ENCODE data around the gene DGCR2.
"Not testable (repeated sequence)": the region's sequence is repeated elsewhere in the genome, so short reads cannot be mapped to it uniquely, and the experiment has no call there.

DGCR2 gene, protein sequence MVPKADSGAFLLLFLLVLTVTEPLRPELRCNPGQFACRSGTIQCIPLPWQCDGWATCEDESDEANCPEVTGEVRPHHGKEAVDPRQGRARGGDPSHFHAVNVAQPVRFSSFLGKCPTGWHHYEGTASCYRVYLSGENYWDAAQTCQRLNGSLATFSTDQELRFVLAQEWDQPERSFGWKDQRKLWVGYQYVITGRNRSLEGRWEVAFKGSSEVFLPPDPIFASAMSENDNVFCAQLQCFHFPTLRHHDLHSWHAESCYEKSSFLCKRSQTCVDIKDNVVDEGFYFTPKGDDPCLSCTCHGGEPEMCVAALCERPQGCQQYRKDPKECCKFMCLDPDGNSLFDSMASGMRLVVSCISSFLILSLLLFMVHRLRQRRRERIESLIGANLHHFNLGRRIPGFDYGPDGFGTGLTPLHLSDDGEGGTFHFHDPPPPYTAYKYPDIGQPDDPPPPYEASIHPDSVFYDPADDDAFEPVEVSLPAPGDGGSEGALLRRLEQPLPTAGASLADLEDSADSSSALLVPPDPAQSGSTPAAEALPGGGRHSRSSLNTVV

DNA sequence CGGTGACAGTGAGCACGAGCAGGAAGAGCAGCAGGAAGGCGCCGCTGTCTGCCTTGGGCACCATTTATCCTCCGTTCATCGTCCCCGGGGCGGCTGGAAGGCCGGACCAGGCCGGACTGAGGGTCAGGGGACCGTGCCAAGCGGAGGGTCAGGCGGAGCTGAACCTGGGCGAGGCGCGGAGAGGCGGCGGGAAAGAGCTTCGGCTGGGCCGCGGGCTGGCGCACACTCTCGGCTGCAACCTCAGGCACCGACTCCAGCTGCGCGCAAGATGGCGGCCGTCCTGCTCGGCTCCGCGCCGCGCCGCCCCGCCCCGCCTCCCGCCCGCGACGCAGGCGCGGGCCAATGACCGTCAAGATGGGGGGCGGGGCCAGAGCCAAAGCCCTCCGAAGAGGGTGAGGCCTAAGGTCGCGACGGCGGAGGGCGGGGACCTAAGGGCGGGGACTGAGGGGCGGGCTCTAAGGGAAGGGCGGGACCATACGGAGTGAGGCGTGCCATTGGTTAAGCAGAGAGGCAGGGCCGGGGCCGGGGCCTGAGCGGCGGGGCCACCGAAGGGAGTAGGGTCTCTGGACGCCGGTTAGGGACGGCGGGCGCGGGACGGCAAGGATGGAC lies at the start of gene DGCR2:
Gene DGCR2, minus strand, starts transcription at position 270 of the 609 bp plus-strand sequence. Its CDS starts 206 bp downstream, at position 64.
- H3K9me3 ChIP-seq (ENCODE audit: control insufficient read depth, low read length): no peaks in the 10 kb centered on the region
- H3K4me1 ChIP-seq (ENCODE audit: control insufficient read depth, insufficient read depth, low read length): peaks cover 36% of the 10 kb centered on the region
- H3K4me3 ChIP-seq (ENCODE audit: low read length): peak within 1 kb of the TSS; percentile 93
- H3K27me3 ChIP-seq (replicated peaks; ENCODE audit: control insufficient read depth, insufficient read depth, low read length): peaks cover 3% of the 10 kb centered on the region
- H3K36me3 ChIP-seq (ENCODE audit: control insufficient read depth, insufficient read depth, low read length, severe bottlenecking): no peaks in the 10 kb centered on the region
- DNase-seq (ENCODE audit: low read depth): peak; percentile 99
- peak within 1 kb of the TSS; percentile 95 for H3K9ac ChIP-seq (ENCODE audit: low read length)

DNA sequence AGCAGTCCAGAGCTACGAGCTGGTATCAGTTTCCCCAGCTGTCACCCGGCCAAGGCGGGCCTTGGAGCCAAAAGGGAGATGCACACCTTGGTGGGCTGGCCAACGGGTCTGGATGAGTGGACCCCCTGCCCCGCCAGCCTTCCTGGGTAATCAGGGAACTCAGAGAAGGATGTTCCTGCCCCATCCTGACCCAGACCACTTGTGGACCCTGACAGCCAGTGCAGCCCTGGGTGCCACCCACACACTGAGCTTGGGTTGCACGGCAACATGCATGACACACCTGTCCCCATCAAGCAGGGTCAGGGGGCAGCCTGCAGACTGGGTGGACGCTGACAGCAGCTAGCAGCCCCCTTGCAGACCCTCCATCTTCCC lies 47.7 kb upstream of the DGCR2 start:
- Histone ChIP-seq H3K9ac (ENCODE audit: low read length) (peak overlapping the region; percentile 71), H3K27me3 (replicated peaks; ENCODE audit: control insufficient read depth, insufficient read depth, low read length) (peaks cover 25% of the 10 kb centered on the region), H3K9me3 (ENCODE audit: control insufficient read depth, low read length) (no peaks in the 10 kb centered on the region), H3K36me3 (ENCODE audit: control insufficient read depth, insufficient read depth, low read length, severe bottlenecking) (no peaks in the 10 kb centered on the region), H3K4me1 (ENCODE audit: control insufficient read depth, insufficient read depth, low read length) (peaks cover 36% of the 10 kb centered on the region), H3K4me3 (ENCODE audit: low read length) (peak overlapping the region; percentile 49)
- DNase-seq (ENCODE audit: low read depth): no peak

DNA sequence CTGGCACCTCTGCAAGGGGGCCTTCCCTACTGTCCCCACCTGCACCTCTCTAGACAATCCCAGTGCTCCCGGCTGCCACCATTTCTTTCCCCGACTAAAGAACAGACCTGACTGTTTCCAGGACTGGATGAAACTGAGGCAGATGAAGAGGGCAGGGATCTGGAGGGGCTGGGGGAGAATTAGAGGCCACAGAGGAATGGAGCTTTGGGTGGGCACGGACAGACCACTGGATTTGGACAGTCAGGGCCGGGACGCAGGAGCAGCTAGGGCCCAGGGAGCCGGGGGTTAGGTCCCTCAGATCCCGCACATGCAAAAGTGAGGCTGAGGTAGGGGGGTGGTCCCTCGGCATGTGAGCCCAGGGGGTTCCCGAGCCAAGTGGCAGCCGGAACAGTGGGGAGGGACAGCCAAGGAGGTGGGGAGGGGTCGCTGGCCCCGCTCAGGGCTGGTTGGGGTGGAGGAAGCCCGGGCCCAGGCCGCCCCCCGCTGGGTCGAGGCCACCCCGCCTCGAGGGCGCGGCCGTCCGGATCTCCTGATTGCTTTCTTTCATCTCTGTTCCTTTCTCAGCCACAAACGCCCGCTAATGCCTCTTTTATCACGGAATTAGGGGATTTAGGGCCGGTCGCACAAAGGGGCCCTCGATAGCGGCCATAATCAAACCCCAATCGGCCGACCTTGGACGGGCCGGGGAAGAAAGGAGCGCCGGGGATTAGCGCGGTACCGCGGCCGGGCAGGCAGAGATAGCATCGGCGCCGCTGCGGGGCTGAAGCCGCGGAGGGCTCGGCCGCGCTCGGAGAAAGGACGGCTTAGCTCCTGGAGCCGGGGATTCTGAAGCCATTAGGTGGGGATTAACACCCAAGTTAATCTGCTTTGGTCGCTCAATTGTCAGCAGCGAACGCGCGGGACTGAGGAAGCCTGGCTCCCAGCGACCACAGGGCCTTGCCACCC lies 47.1 kb upstream of the DGCR2 start:
- H3K27me3 ChIP-seq (replicated peaks; ENCODE audit: control insufficient read depth, insufficient read depth, low read length): peaks cover 25% of the 10 kb centered on the region
- DNase-seq (ENCODE audit: low read depth): peak; percentile 33
- peak overlapping the region; percentile 71 for H3K9ac ChIP-seq (ENCODE audit: low read length)
- H3K9me3 ChIP-seq (ENCODE audit: control insufficient read depth, low read length): no peaks in the 10 kb centered on the region
- peaks cover 30% of the 10 kb centered on the region for H3K4me1 ChIP-seq (ENCODE audit: control insufficient read depth, insufficient read depth, low read length)
- peak overlapping the region; percentile 49 for H3K4me3 ChIP-seq (ENCODE audit: low read length)
- H3K36me3 ChIP-seq (ENCODE audit: control insufficient read depth, insufficient read depth, low read length, severe bottlenecking): no peaks in the 10 kb centered on the region

DNA sequence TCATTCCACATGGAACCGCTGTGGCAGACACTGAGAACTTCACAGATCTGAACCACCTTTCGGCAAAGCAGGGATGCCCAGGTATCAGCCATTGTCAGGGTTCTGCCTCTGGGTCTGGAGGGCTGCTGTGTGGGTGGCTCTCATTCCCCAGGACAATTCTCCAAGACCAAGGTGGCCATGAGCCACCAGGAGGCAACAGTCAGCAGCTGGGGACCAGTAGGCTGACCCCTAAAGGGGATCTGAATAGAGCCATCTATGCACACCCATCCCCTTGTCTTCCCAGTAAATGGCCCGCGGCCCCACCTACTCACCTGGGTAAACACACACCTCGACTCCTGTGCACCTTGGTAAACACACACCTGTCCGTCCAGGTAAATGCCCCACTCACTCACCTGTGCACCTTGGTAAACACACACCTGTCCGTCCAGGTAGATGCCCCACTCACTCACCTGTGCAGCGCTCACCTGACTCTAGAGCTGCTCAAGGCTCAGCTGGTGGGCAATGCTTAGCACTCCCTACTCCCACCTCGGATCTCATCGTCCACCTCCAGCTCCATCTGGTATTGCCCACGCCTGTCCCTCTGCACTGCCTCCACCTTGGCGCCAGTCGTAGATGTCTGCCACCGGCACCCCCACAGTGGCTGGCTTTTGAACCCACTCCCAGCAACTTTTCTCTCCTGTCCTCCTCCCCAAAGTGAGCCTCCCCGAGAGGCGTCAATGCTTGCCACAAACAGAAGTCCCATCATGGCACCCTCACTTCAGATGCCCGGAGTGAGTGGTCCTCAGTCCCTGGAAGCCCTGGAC lies 46.1 kb upstream of the DGCR2 start:
- Histone ChIP-seq H3K4me1 (ENCODE audit: control insufficient read depth, insufficient read depth, low read length) (peaks cover 20% of the 10 kb centered on the region), H3K9me3 (ENCODE audit: control insufficient read depth, low read length) (no peaks in the 10 kb centered on the region), H3K9ac (ENCODE audit: low read length) (no peak overlapping the region), H3K27me3 (replicated peaks; ENCODE audit: control insufficient read depth, insufficient read depth, low read length) (peaks cover 25% of the 10 kb centered on the region), H3K36me3 (ENCODE audit: control insufficient read depth, insufficient read depth, low read length, severe bottlenecking) (no peaks in the 10 kb centered on the region), H3K4me3 (ENCODE audit: low read length) (no peak overlapping the region)
- DNase-seq (ENCODE audit: low read depth): no peak

DNA sequence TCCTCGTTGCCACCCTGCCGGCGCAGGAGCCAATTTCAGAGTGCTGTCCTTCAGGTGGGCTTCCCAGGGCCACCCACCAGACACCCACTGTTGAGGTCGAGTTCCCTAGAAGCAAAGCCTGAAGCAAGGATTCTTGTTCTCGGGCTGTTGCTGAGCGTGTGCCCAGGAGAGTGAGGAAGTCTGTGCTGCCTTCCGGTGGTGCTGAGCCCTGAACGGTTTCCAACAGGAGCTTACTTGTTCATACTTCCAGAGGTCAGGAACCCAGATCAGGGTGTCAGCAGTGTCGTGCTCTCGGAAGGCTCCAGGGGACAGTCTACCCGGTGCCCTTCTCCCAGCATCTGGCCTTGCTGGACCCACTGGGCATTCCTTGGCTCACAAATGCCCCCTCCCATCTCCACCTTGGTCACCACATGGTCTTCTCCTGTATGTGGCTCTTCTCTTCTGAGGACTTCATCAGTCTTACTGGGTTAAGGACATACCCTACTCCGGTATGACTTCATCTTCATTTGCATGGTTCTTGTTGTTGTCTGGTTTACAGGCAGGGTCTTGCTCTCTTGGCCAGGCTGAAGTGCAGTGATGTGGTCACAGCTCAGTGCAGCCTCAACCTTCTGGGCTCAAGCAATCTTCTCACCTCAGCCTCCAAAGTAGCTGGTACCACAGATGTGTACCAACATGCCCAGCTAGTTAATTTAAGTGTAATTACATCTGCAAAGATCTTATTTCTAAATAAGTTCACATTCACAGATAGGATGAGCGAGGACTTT lies 45.1 kb upstream of the DGCR2 start:
- Histone ChIP-seq H3K4me1 (ENCODE audit: control insufficient read depth, insufficient read depth, low read length) (peaks cover 10% of the 10 kb centered on the region), H3K9ac (ENCODE audit: low read length) (no peak overlapping the region), H3K27me3 (replicated peaks; ENCODE audit: control insufficient read depth, insufficient read depth, low read length) (peaks cover 25% of the 10 kb centered on the region), H3K9me3 (ENCODE audit: control insufficient read depth, low read length) (no peaks in the 10 kb centered on the region), H3K4me3 (ENCODE audit: low read length) (no peak overlapping the region), H3K36me3 (ENCODE audit: control insufficient read depth, insufficient read depth, low read length, severe bottlenecking) (no peaks in the 10 kb centered on the region)
- no peak for DNase-seq (ENCODE audit: low read depth)

DNA sequence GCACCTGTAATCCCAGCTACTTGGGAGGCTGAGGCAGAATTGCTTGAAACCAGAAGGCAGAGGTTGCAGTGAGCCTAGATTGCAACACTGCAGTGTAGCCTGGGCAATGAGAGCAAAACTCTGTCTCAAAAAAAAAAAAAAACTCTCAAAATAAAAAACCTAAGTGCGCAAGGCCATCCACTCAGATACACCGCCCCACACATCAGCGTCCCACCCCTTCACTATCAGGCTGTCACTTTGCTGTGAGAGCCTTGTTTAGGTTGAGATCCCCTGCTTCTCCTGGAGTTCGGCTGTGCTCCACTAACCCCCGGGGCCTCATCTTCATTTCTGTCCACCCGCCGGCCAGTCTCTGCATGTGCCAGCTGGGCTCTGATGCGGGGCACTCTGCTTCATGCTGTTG lies 44.2 kb upstream of the DGCR2 start:
- H3K27me3 ChIP-seq (replicated peaks; ENCODE audit: control insufficient read depth, insufficient read depth, low read length): peaks cover 33% of the 10 kb centered on the region
- peaks cover 8% of the 10 kb centered on the region for H3K4me1 ChIP-seq (ENCODE audit: control insufficient read depth, insufficient read depth, low read length)
- no peak overlapping the region for H3K9ac ChIP-seq (ENCODE audit: low read length)
- H3K4me3 ChIP-seq (ENCODE audit: low read length): no peak overlapping the region
- no peaks in the 10 kb centered on the region for H3K9me3 ChIP-seq (ENCODE audit: control insufficient read depth, low read length)
- no peak for DNase-seq (ENCODE audit: low read depth)
- no peaks in the 10 kb centered on the region for H3K36me3 ChIP-seq (ENCODE audit: control insufficient read depth, insufficient read depth, low read length, severe bottlenecking)

DNA sequence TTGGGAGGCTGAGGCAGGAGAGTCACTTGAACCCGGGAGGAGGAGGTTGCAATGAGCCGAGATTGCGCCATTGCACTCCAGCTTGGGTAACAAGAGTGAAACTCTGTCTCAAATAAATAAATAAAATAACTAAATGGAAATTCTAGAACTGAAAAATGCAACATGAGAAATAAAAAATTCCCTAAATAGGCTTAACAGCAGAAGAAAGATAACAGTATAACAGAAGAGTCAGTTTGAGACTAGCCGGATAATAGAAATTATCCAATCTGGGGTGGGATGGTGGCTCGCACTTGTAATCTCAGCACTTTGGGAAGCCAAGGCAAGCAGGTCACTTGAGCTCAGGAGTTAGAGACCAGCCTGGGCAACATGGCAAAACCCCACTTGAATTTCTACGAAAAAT lies 42.2 kb upstream of the DGCR2 start:
- Histone ChIP-seq H3K9ac (ENCODE audit: low read length) (no peak overlapping the region), H3K36me3 (ENCODE audit: control insufficient read depth, insufficient read depth, low read length, severe bottlenecking) (no peaks in the 10 kb centered on the region), H3K4me1 (ENCODE audit: control insufficient read depth, insufficient read depth, low read length) (no peaks in the 10 kb centered on the region), H3K27me3 (replicated peaks; ENCODE audit: control insufficient read depth, insufficient read depth, low read length) (peaks cover 33% of the 10 kb centered on the region), H3K4me3 (ENCODE audit: low read length) (no peak overlapping the region), H3K9me3 (ENCODE audit: control insufficient read depth, low read length) (no peaks in the 10 kb centered on the region)
- no peak for DNase-seq (ENCODE audit: low read depth)

DNA sequence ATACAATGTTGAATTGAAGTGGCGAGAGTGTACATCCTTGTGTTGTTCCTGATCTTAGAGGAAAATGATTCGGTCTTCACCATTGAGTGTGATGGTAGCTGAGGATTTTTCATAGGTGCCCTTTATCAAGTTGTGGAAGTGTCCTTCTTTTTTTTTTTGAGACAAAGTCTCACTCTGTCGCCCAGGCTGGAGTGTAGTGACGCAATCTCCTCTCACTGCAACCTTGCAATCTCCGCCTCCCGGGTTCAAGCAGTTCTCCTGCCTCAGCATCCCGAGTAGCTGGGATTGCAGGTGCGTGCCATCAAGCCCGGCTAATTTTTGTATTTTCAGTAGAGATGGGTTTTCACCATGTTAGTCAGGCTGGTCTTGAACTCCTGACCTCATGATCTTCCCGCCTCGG lies 36.4 kb upstream of the DGCR2 start:
- H3K4me3 ChIP-seq (ENCODE audit: low read length); H3K36me3 ChIP-seq (ENCODE audit: control insufficient read depth, insufficient read depth, low read length, severe bottlenecking); H3K9me3 ChIP-seq (ENCODE audit: control insufficient read depth, low read length); H3K4me1 ChIP-seq (ENCODE audit: control insufficient read depth, insufficient read depth, low read length); DNase-seq (ENCODE audit: low read depth); H3K9ac ChIP-seq (ENCODE audit: low read length): not testable (repeated sequence)
- peaks cover 15% of the 10 kb centered on the region for H3K27me3 ChIP-seq (replicated peaks; ENCODE audit: control insufficient read depth, insufficient read depth, low read length)

DNA sequence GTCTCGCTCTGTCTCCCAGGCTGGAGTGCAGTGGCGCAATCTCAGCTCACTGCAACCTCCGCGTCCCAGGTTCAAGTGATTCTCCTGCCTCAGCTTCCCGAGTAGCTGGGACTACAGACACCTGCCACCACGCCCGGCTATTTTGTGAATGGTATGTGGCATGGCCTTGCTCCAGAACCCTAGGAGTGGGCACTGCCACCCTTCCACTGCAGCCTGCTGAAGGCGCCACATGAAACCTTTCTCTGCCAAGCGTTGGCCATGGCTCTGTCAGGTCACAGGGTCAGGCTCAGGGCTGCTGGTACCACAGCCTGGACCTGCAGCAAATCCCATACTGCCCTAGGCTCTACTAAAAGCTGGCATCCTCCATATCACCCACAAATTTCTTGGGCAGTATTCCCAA lies 33.9 kb upstream of the DGCR2 start:
- Histone ChIP-seq H3K27me3 (replicated peaks; ENCODE audit: control insufficient read depth, insufficient read depth, low read length) (peaks cover 26% of the 10 kb centered on the region), H3K9me3 (ENCODE audit: control insufficient read depth, low read length) (peaks cover 11% of the 10 kb centered on the region)
- DNase-seq (ENCODE audit: low read depth); H3K9ac ChIP-seq (ENCODE audit: low read length); H3K4me3 ChIP-seq (ENCODE audit: low read length); H3K36me3 ChIP-seq (ENCODE audit: control insufficient read depth, insufficient read depth, low read length, severe bottlenecking); H3K4me1 ChIP-seq (ENCODE audit: control insufficient read depth, insufficient read depth, low read length): not testable (repeated sequence)

Measured in adipocyte (in vitro differentiated cells).